HEK293T (cell line): ENCODE measurements around the gene CCDC167.

Experiments used
- FOXM1 ChIP-seq: fragments of 450-650 bp; IDR thresholded peaks from 2 replicates; pipeline ENCODE4 v1.6.1; 2017; ENCODE audit warnings: mild to moderate bottlenecking, borderline replicate concordance
- HDGF ChIP-seq: fragments of 450-650 bp; IDR thresholded peaks from 2 replicates; pipeline ENCODE4 v1.6.1; 2017; ENCODE audit warnings: antibody characterized with exemption, borderline replicate concordance
- L3MBTL2 ChIP-seq: fragments of 450-650 bp; conservative IDR thresholded peaks from 2 replicates; pipeline ENCODE4 v1.6.1; 2016; ENCODE audit warnings: mild to moderate bottlenecking
- LEF1 ChIP-seq: fragments of 450-650 bp; IDR thresholded peaks from 2 replicates; pipeline ENCODE4 v1.6.1; 2017; ENCODE audit warnings: mild to moderate bottlenecking, borderline replicate concordance
- NFRKB ChIP-seq: fragments of 450-650 bp; IDR thresholded peaks from 2 replicates; pipeline ENCODE4 v1.6.1; 2016; ENCODE audit warnings: mild to moderate bottlenecking, moderate library complexity
- SP1 ChIP-seq: fragments of 450-650 bp; IDR thresholded peaks from 2 replicates; pipeline ENCODE4 v1.6.1; 2017
- SUZ12 ChIP-seq: fragments of 450-650 bp; IDR thresholded peaks from 2 replicates; pipeline ENCODE4 v1.6.1; 2016; ENCODE audit warnings: mild to moderate bottlenecking

GRCh38 chr6:37500294-37500608, 558 bp upstream of the CCDC167 start:
- TF ChIP-seq LEF1: no peak
- TF ChIP-seq FOXM1: no peak
- no peak for TF ChIP-seq NFRKB
- TF ChIP-seq SUZ12: no peak
- TF ChIP-seq L3MBTL2: no peak
- TF ChIP-seq HDGF: no peak
- TF ChIP-seq SP1: no peak
